K562 (cell line): ENCODE measurements around the gene ANO1. TPM values are rescaled to one million over a fixed set of nuclear protein-coding genes. Genes with fewer than 3 reads are reported as not detected.

ENCODE experiments used
- BDP1 ChIP-seq: IDR thresholded peaks from 3 replicates; pipeline ENCODE4 v1.6.1; 2011; ENCODE audit not compliant: insufficient read length, insufficient read depth
- CHCHD3 ChIP-seq: fragments of 250-450 bp; sonication (Bioruptor Pico); IDR thresholded peaks from 2 replicates; pipeline ENCODE4 v2.1.2; 2022; ENCODE audit warnings: mild to moderate bottlenecking
- CHD1 ChIP-seq: fragments of 200-600 bp; sonication (generic); IDR thresholded peaks from one replicate; pipeline ENCODE4 v1.6.1; 2012; ENCODE audit warnings: mild to moderate bottlenecking, moderate library complexity, low read length, inconsistent platforms
- CLOCK ChIP-seq: fragments of 250-450 bp; sonication (Bioruptor Pico); IDR thresholded peaks from 2 replicates; pipeline ENCODE4 v1.4.0; 2020; ENCODE audit warnings: mild to moderate bottlenecking, moderate library complexity, borderline replicate concordance
- IFI16 ChIP-seq: fragments of 250-450 bp; sonication (Bioruptor Pico); IDR thresholded peaks from 2 replicates; pipeline ENCODE4 v2.1.2; 2022; ENCODE audit warnings: mild to moderate bottlenecking, inconsistent platforms
- ILF3 ChIP-seq: fragments of 450-650 bp; IDR thresholded peaks from 2 replicates; pipeline ENCODE4 v1.6.1; 2018; ENCODE audit warnings: antibody characterized with exemption, mild to moderate bottlenecking, moderate library complexity, borderline replicate concordance
- KDM5B ChIP-seq: fragments of 200-600 bp; sonication (generic); IDR thresholded peaks from 2 replicates; pipeline ENCODE4 v1.6.1; 2012; ENCODE audit warnings: low read depth, mild to moderate bottlenecking, moderate library complexity, low read length, control low read depth, inconsistent platforms; ENCODE audit not compliant: insufficient replicate concordance
- KLF1 ChIP-seq: fragments of 450-650 bp; IDR thresholded peaks from 2 replicates; pipeline ENCODE4 v1.6.1; 2016; ENCODE audit warnings: missing genetic modification characterization, missing compliant biosample characterization
- MXI1 ChIP-seq: IDR thresholded peaks from 2 replicates; pipeline ENCODE4 v1.6.1; 2011; ENCODE audit warnings: low read depth, mild to moderate bottlenecking, improper control_type of control experiment, low read length
- NCOA2 ChIP-seq, 2 experiments: fragments of 450-650 bp; IDR thresholded peaks; 2 replicates each; pipeline ENCODE4 v1.6.1; 2018; ENCODE audit warnings: mild to moderate bottlenecking in 2 of 2, moderate library complexity in 1 of 2; ENCODE audit not compliant: partially characterized antibody in 2 of 2
- NFXL1 ChIP-seq: fragments of 450-650 bp; formaldehyde crosslinking; IDR thresholded peaks from 2 replicates; pipeline ENCODE4 v1.4.0; 2021; ENCODE audit warnings: mild to moderate bottlenecking
- SREBF2 ChIP-seq: sonication (generic); formaldehyde crosslinking; IDR thresholded peaks from 2 replicates; pipeline ENCODE4 v1.4.0; 2020; ENCODE audit warnings: mild to moderate bottlenecking, missing genetic modification reagents
- TAF9B ChIP-seq: fragments of 450-650 bp; IDR thresholded peaks from 2 replicates; pipeline ENCODE4 v1.6.1; 2018; ENCODE audit warnings: mild to moderate bottlenecking; ENCODE audit not compliant: partially characterized antibody
- TCFL5 ChIP-seq: fragments of 250-450 bp; sonication (Bioruptor Pico); conservative IDR thresholded peaks from 2 replicates; pipeline ENCODE4 v1.6.1; 2021; ENCODE audit warnings: mild to moderate bottlenecking, moderate library complexity, matching md5 sums
- THRAP3 ChIP-seq: fragments of 450-650 bp; IDR thresholded peaks from 2 replicates; pipeline ENCODE4 v1.6.1; 2016; ENCODE audit warnings: mild to moderate bottlenecking, inconsistent platforms, borderline replicate concordance
- ZNF24 ChIP-seq: fragments of 450-650 bp; IDR thresholded peaks from 2 replicates; pipeline ENCODE4 v1.6.1; 2016
- ZNF583 ChIP-seq: fragments of 250-450 bp; sonication (Bioruptor Pico); IDR thresholded peaks from 2 replicates; pipeline ENCODE4 v1.4.0; 2020
- ZNF764 ChIP-seq: fragments of 250-450 bp; sonication (Bioruptor Pico); IDR thresholded peaks from 2 replicates; pipeline ENCODE4 v1.4.0; 2020; ENCODE audit warnings: low read depth, mild to moderate bottlenecking, moderate library complexity
- polyA plus RNA-seq, 8 experiments: library from polyadenylated mRNA; depleted of rRNA in 4 of 8; stranded (reverse) in 5 of 8; unstranded in 3 of 8; fragments of >200 nt; fragmentation: Nextera tagmentation in 2 of 8; fragmentation: Illumina TruSeq in 1 of 8; extraction: Ambion mirVana in 2 of 8; extraction: Trizol in 1 of 8; gene quantifications; 2 replicates each; pipeline versions ENCODE4 v1.2.1 to v1.2.3, GENCODE V29; 2011 to 2014; ENCODE audit warnings: inconsistent platforms in 1 of 8, missing spikeins in 1 of 8
- total RNA-seq, 7 experiments: library from RNA; depleted of rRNA in 6 of 7; stranded (reverse); fragments of >200 nt in 6 of 7; fragmentation: Illumina TruSeq in 2 of 7; extraction: Trizol in 2 of 7; gene quantifications; 2 replicates each; pipeline versions ENCODE4 v1.2.1 to v1.2.3, GENCODE V29; 2011 to 2021; ENCODE audit warnings: low replicate concordance in 1 of 7
- TF ChIP-seq, protein P1 (sequence below): fragments of 450-650 bp; formaldehyde crosslinking; IDR thresholded peaks from 2 replicates; pipeline ENCODE4 v1.4.0; 2020; ENCODE audit warnings: mild to moderate bottlenecking, moderate library complexity
- TF ChIP-seq, protein P2 (sequence below): fragments of 450-650 bp; formaldehyde crosslinking; IDR thresholded peaks from 2 replicates; pipeline ENCODE4 v1.4.0; 2022; ENCODE audit warnings: missing genetic modification characterization
- TF ChIP-seq, protein P3 (sequence below): fragments of 250-450 bp; sonication (Bioruptor Pico); IDR thresholded peaks from 2 replicates; pipeline ENCODE4 v1.8.0; 2021; ENCODE audit warnings: moderate library complexity, mild to moderate bottlenecking, inconsistent platforms

Gene ANO1
- total and polyA plus RNA-seq, 9 of the 15 experiments (the other 6 are each of a cell fraction or from before 2014, with no cell fraction given): not detected

DNA sequence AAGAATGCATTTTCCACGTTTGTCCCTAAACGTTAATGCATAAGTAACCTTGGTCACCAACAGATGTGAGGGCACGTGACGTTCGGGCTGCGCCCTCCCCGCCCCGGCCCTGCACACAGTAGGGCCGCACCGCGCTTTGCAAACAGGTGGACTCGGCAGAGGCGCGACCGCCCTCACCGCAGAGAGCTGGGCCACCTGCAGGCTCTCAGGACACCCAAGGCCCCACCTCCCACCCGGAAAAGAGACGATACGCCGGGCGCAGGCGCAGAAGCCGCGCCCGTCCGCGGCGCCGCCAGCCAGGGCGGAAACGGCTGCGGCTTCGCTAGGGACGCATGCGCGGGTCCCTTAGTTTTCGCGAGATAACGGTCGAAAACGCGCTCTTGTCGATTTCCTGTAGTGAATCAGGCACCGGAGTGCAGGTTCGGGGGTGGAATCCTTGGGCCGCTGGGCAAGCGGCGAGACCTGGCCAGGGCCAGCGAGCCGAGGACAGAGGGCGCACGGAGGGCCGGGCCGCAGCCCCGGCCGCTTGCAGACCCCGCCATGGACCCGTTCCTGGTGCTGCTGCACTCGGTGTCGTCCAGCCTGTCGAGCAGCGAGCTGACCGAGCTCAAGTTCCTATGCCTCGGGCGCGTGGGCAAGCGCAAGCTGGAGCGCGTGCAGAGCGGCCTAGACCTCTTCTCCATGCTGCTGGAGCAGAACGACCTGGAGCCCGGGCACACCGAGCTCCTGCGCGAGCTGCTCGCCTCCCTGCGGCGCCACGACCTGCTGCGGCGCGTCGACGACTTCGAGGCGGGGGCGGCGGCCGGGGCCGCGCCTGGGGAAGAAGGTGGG lies 125.0 kb downstream of the ANO1 start, which contains the start of gene FADD (continued):
- TF ChIP-seq, protein P1, sequence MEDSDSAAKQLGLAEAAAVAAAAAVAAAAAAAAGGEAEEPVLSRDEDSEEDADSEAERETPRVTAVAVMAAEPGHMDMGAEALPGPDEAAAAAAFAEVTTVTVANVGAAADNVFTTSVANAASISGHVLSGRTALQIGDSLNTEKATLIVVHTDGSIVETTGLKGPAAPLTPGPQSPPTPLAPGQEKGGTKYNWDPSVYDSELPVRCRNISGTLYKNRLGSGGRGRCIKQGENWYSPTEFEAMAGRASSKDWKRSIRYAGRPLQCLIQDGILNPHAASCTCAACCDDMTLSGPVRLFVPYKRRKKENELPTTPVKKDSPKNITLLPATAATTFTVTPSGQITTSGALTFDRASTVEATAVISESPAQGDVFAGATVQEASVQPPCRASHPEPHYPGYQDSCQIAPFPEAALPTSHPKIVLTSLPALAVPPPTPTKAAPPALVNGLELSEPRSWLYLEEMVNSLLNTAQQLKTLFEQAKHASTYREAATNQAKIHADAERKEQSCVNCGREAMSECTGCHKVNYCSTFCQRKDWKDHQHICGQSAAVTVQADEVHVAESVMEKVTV (CRISPR knock-in tag): 0 out of 2 replicates have a peak, but pooled peaks have one; percentile 7
- TF ChIP-seq NFXL1 (CRISPR knock-in tag) (no peak), ZNF24 (no peak), CLOCK (CRISPR knock-in tag) (no peak), MXI1 (no peak), ZNF764 (CRISPR knock-in tag) (no peak), BDP1 (no peak), KLF1 (0 out of 2 replicates have a peak, but pooled peaks have one; percentile 26), TAF9B (no peak), SREBF2 (CRISPR knock-in tag) (no peak), KDM5B (peak; percentile 84), THRAP3 (no peak), TCFL5 (CRISPR knock-in tag) (no peak), NCOA2 (IDR thresholded peaks at IDR 0.05; ENCODE audit: partially characterized antibody in 2 of 2) (no peak), CHD1 (peak; percentile 96), IFI16 (CRISPR knock-in tag) (no peak), ZNF583 (CRISPR knock-in tag) (no peak), CHCHD3 (CRISPR knock-in tag) (no peak), ILF3 (no peak)
- TF ChIP-seq, protein P2, sequence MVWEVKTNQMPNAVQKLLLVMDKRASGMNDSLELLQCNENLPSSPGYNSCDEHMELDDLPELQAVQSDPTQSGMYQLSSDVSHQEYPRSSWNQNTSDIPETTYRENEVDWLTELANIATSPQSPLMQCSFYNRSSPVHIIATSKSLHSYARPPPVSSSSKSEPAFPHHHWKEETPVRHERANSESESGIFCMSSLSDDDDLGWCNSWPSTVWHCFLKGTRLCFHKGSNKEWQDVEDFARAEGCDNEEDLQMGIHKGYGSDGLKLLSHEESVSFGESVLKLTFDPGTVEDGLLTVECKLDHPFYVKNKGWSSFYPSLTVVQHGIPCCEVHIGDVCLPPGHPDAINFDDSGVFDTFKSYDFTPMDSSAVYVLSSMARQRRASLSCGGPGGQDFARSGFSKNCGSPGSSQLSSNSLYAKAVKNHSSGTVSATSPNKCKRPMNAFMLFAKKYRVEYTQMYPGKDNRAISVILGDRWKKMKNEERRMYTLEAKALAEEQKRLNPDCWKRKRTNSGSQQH (CRISPR knock-in tag): no peak
- TF ChIP-seq, protein P3, sequence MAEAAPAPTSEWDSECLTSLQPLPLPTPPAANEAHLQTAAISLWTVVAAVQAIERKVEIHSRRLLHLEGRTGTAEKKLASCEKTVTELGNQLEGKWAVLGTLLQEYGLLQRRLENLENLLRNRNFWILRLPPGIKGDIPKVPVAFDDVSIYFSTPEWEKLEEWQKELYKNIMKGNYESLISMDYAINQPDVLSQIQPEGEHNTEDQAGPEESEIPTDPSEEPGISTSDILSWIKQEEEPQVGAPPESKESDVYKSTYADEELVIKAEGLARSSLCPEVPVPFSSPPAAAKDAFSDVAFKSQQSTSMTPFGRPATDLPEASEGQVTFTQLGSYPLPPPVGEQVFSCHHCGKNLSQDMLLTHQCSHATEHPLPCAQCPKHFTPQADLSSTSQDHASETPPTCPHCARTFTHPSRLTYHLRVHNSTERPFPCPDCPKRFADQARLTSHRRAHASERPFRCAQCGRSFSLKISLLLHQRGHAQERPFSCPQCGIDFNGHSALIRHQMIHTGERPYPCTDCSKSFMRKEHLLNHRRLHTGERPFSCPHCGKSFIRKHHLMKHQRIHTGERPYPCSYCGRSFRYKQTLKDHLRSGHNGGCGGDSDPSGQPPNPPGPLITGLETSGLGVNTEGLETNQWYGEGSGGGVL (CRISPR knock-in tag): no peak
